Measurements from ENCODE around the gene LRRN3. TPM values are rescaled to one million over a fixed set of nuclear protein-coding genes. Genes with fewer than 3 reads are reported as not detected.
A peak's percentile ranks its signal among the peaks of the same experiment; 100 is the strongest.

Gene LRRN3
- total and polyA plus RNA-seq, 3 experiments from 2014 or later: 18.8 to 101 (median 91.4) TPM

DNA sequence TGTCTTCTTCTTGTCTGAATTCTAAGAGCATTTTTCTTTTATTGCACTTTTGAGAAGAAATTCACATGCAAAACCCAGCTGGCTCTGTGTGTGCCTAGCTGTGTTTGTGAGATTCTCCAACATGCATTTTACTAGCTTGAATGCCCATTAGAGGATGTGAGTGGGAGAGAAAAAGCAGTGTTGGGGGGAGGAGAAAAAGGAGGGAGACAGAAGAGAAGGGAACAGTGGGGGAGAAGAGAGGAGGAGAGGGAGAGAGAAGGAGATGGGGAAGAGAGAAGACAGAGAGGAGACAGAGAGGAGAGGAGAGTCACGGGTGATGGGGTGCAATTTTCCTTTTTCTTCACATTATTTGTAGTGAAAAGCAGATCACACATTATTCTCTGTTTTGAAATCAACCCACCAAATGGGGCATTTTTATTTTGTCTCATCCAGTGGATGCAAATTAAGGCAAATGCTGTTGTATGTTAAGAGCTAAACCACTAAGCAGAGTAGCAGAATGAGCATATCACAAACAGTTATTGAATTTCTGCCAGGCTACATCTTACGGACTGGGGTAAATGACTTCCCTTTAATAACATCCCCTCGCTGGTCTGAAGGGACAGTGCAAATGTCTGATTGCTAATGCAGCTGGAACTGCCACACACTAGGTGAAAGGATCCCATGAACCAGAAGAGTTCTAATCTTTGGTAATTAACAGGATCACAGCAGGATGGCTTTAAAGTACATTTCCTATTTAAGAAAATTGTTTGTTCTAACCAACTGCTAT, 849 bp downstream of the LRRN3 start:
- peak overlapping the region; percentile 54 to 92 (median 77) for H3K4me3 Mint-ChIP-seq
- ChIA-PET CTCF (interaction anchor here (1.6 kb wide), 1 partner anchor 8 kb away, joined by 5 read pairs; no protein-coding TSS in a partner anchor), POLR2A (interaction anchor here (0.6 to 1.1 kb wide), 4 partner anchors 17 to 488 kb away, joined by 3 to 5 read pairs (median 4); no protein-coding TSS in a partner anchor)
- H3K4me1 Mint-ChIP-seq: peaks cover 18 to 55% (median 43%) of the 10 kb centered on the region in 3 donors
- H3K4me1 ChIP-seq (ENCODE audit: insufficient read depth, low read length): peaks cover 22% of the 10 kb centered on the region
- H3K27ac ChIP-seq (ENCODE audit: low read depth, low read length): no peak overlapping the region
- no peaks in the 10 kb centered on the region for H3K27me3 ChIP-seq (ENCODE audit: insufficient read depth, low read length, poor library complexity, severe bottlenecking)
- no peaks in the 10 kb centered on the region for H3K9me3 Mint-ChIP-seq
- no peaks in the 10 kb centered on the region for H3K36me3 ChIP-seq (ENCODE audit: insufficient read depth, low read length)
- no peak for DNase-seq
- peaks cover 0 to 1% of the 10 kb centered on the region in 2 donors for H3K27me3 Mint-ChIP-seq
- H3K4me3 ChIP-seq (ENCODE audit: low read length): peak overlapping the region; percentile 16
- no peaks in the 10 kb centered on the region for H3K9me3 ChIP-seq (ENCODE audit: low read length)
- H3K36me3 Mint-ChIP-seq: peaks cover 0 to 33% (median 0%) of the 10 kb centered on the region in 3 donors
- H3K27ac Mint-ChIP-seq: peak overlapping the region in 6 of 8 donors; percentile 30 to 91 (median 68)

DNA sequence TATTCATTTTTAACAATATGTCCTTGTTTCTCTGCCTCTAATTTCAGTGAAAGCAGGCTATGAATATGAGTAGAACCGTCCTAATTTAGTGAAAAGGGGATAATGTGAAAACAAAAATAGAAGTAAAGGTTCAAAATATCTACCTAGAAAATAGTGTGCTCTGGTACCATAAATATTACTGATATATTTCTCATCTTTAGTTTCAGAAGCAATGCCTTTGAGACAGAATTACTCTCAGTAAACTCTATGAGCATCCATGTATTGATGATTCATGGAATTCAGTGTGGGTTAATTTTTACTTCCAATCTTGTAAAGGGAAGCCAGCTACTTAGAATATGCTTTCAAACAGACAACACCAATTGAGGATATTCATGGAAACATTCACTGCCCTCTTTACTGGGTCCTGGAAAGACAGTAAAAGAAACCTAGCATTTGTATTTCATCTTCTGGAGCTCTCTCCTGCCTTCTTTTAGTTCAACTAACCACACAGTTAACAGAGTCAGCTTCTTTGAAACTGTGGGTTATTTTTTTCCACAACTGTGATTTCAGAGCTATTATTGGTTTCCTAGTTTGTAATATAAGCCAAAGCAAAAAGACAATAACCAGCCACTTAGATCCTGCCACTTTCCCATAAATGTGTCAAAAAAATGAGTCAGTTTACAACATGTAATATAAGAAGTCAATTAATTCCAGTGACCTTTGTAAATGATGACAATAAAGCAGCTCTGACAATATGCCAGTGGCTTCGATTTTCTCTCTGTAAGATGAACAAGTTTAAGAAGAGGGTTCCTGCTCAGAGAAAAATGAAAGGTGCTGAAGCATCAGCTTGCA, 1.7 kb downstream of the LRRN3 start:
- no peak for DNase-seq
- peaks cover 26% of the 10 kb centered on the region for H3K4me1 ChIP-seq (ENCODE audit: insufficient read depth, low read length)
- Mint-ChIP-seq H3K36me3 (peaks cover 0 to 34% (median 0%) of the 10 kb centered on the region in 3 donors), H3K4me1 (peaks cover 18 to 56% (median 46%) of the 10 kb centered on the region in 3 donors), H3K27ac (peak overlapping the region in 4 of 8 donors; percentile 21 to 91 (median 58)), H3K4me3 (peak overlapping the region; percentile 27 to 92 (median 77)), H3K9me3 (no peaks in the 10 kb centered on the region), H3K27me3 (peaks cover 0 to 1% of the 10 kb centered on the region in 2 donors)
- H3K27me3 ChIP-seq (ENCODE audit: insufficient read depth, low read length, poor library complexity, severe bottlenecking): no peaks in the 10 kb centered on the region
- H3K27ac ChIP-seq (ENCODE audit: low read depth, low read length): no peak overlapping the region
- H3K4me3 ChIP-seq (ENCODE audit: low read length): peak overlapping the region; percentile 16
- no peaks in the 10 kb centered on the region for H3K36me3 ChIP-seq (ENCODE audit: insufficient read depth, low read length)
- ChIA-PET CTCF (interaction anchor here (1.6 kb wide), 1 partner anchor 9 kb away, joined by 5 read pairs; no protein-coding TSS in a partner anchor), POLR2A (interaction anchor here (0.6 to 0.8 kb wide), 3 partner anchors 9 to 16 kb away, joined by 3 to 4 read pairs (median 3); no protein-coding TSS in a partner anchor)
- H3K9me3 ChIP-seq (ENCODE audit: low read length): no peaks in the 10 kb centered on the region

DNA sequence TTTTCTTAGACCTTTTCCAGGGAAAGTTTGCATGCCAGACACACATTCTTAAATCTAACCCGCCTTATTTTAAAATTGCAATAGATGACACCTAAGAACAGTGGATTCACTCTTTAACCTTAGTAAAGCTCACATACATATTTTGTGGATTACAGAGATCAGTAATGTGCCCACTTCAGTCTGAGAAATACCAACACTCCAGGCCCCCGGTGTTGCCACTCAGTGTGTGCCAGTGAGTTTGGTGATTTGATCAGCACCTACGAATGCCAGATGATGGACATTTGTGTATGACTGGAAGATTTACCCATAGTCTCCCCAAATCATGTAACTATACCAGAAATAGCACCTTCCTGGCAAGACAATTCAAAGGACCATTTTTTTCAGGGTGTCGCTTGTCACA, 2.6 kb downstream of the LRRN3 start:
- peaks cover 18 to 60% (median 44%) of the 10 kb centered on the region in 3 donors for H3K4me1 Mint-ChIP-seq
- CTCF ChIA-PET: interaction anchor here (1.7 kb wide), 1 partner anchor 498 kb away, joined by 5 read pairs; no protein-coding TSS in a partner anchor
- H3K36me3 ChIP-seq (ENCODE audit: insufficient read depth, low read length): no peaks in the 10 kb centered on the region
- H3K9me3 ChIP-seq (ENCODE audit: low read length): no peaks in the 10 kb centered on the region
- H3K27me3 ChIP-seq (ENCODE audit: insufficient read depth, low read length, poor library complexity, severe bottlenecking): no peaks in the 10 kb centered on the region
- no peak overlapping the region for H3K27ac ChIP-seq (ENCODE audit: low read depth, low read length)
- H3K36me3 Mint-ChIP-seq: peaks cover 0 to 37% (median 0%) of the 10 kb centered on the region in 3 donors
- H3K4me3 ChIP-seq (ENCODE audit: low read length): peak overlapping the region; percentile 16
- H3K27ac Mint-ChIP-seq: peak overlapping the region in 4 of 8 donors; percentile 6 to 91 (median 53)
- POLR2A ChIA-PET: interaction anchor here (1.2 kb wide), 1 partner anchor 10 kb away, joined by 3 read pairs; no protein-coding TSS in a partner anchor
- no peaks in the 10 kb centered on the region for H3K27me3 Mint-ChIP-seq
- H3K9me3 Mint-ChIP-seq: no peaks in the 10 kb centered on the region
- peak overlapping the region; percentile 24 to 92 (median 74) for H3K4me3 Mint-ChIP-seq
- peaks cover 26% of the 10 kb centered on the region for H3K4me1 ChIP-seq (ENCODE audit: insufficient read depth, low read length)
- DNase-seq: no peak

DNA sequence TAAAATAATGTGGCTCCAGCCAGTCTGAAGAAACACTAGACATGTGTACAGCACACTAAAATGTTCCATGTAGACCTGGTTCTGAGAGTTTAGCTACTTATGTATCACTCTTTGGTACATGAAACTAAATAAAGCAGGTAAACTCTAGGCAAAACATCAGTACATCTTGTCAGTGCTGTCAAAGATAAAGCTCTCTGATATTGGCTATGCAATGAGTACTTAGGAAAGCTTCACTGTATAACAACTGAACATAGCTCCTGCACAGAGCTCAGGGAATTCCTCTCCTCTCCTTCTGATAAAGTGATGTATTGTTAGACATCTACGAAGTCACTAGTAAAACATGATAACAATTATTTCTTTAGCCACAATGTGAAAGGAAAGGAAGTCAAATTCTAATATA, 3.5 kb downstream of the LRRN3 start:
- peaks cover 20 to 65% (median 48%) of the 10 kb centered on the region in 3 donors for H3K4me1 Mint-ChIP-seq
- H3K36me3 Mint-ChIP-seq: peaks cover 0 to 42% (median 0%) of the 10 kb centered on the region in 3 donors
- no peaks in the 10 kb centered on the region for H3K27me3 Mint-ChIP-seq
- CTCF ChIA-PET: interaction anchor here (1.7 kb wide), 2 partner anchors 8 to 499 kb away, joined by 4 to 5 read pairs; no protein-coding TSS in a partner anchor
- H3K27ac ChIP-seq (ENCODE audit: low read depth, low read length): no peak overlapping the region
- no peaks in the 10 kb centered on the region for H3K9me3 Mint-ChIP-seq
- H3K9me3 ChIP-seq (ENCODE audit: low read length): no peaks in the 10 kb centered on the region
- peak overlapping the region in 5 of 7 donors; percentile 40 to 92 (median 85) for H3K4me3 Mint-ChIP-seq
- H3K27ac Mint-ChIP-seq: peak overlapping the region in 3 of 8 donors; percentile 2 to 80 (median 12)
- H3K4me1 ChIP-seq (ENCODE audit: insufficient read depth, low read length): peaks cover 26% of the 10 kb centered on the region
- no peaks in the 10 kb centered on the region for H3K27me3 ChIP-seq (ENCODE audit: insufficient read depth, low read length, poor library complexity, severe bottlenecking)
- POLR2A ChIA-PET: interaction anchor here (0.5 to 1.2 kb wide), 3 partner anchors 11 to 63 kb away, joined by 3 to 4 read pairs (median 3); no protein-coding TSS in a partner anchor
- DNase-seq: no peak
- no peaks in the 10 kb centered on the region for H3K36me3 ChIP-seq (ENCODE audit: insufficient read depth, low read length)
- peak overlapping the region; percentile 16 for H3K4me3 ChIP-seq (ENCODE audit: low read length)

DNA sequence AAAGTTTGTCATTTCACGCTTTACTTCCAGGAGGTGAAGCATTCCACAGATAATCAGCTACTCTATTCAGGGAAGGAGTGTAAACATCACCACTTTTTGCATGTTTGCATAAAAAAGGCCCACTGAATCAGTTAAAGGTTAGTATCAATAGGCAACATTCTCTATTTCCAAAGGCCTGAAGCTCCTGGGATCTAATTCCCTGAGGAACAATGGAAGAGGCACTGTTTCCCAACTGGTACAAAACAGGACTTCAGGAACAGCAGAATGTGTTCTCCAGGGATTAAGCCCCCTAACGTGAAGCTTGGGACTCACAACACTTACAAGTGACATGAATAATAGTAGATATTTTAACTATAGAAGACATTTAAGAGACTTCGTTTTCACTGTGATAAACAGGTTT, 6.1 kb downstream of the LRRN3 start:
- H3K36me3 Mint-ChIP-seq: peaks cover 0 to 45% (median 0%) of the 10 kb centered on the region in 3 donors
- H3K27me3 ChIP-seq (ENCODE audit: insufficient read depth, low read length, poor library complexity, severe bottlenecking): no peaks in the 10 kb centered on the region
- H3K4me3 ChIP-seq (ENCODE audit: low read length): no peak overlapping the region
- peak overlapping the region in 1 of 7 donors; percentile 46 for H3K4me3 Mint-ChIP-seq
- peaks cover 15% of the 10 kb centered on the region for H3K4me1 ChIP-seq (ENCODE audit: insufficient read depth, low read length)
- H3K27me3 Mint-ChIP-seq: no peaks in the 10 kb centered on the region
- H3K27ac Mint-ChIP-seq: peak overlapping the region in 1 of 8 donors; percentile 20
- no peaks in the 10 kb centered on the region for H3K9me3 ChIP-seq (ENCODE audit: low read length)
- no peaks in the 10 kb centered on the region for H3K36me3 ChIP-seq (ENCODE audit: insufficient read depth, low read length)
- H3K9me3 Mint-ChIP-seq: no peaks in the 10 kb centered on the region
- POLR2A ChIA-PET: no interaction called here
- no peak overlapping the region for H3K27ac ChIP-seq (ENCODE audit: low read depth, low read length)
- DNase-seq: no peak
- peaks cover 16 to 50% (median 49%) of the 10 kb centered on the region in 3 donors for H3K4me1 Mint-ChIP-seq
- CTCF ChIA-PET: interaction anchor here (1.1 to 1.8 kb wide), 2 partner anchors 10 to 13 kb away, joined by 4 read pairs; no protein-coding TSS in a partner anchor

DNA sequence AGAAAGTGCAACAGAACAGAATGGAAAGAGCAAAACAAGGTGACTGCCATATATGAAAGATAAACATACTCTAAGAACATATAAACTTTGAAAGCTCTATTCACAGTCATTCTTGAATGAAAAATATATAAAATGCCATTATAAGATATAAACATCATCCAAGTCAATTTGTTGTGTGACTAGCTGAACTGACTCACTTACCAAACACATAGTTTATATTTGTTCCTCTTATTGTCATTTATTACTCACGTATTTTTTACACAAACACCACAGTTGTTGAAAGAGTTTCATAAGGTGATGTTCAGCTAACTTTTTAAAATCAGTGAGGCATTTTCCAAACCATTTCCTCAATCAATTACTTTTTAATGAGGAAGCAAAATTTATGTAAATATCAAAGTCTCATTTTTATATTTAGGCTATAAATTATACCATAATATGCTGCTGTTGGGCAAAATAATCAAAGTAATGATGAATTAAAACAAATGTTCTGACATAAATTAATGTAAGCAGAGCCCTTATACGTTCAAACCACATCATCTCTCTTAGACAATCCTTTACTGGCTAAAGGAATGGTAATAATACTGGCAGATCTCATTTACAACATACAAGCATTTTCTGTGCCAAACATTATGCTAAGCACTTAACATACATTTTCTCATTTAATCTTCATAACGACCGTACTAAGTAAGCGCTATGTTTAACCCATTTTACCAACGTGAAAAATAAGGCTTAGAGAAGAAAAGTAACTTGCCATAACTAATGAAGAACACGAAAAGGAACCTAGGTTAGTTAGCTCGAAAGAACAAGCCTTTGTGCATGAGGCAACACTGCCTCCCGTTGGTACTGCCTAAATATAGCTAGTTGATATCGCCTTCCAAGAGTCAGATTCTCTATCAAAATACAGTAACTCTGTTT, 7.3 kb downstream of the LRRN3 start:
- DNase-seq: peak; percentile 11 to 68 (median 34)
- POLR2A ChIA-PET: interaction anchor here (0.7 kb wide), 1 partner anchor 15 kb away, joined by 4 read pairs; no protein-coding TSS in a partner anchor
- H3K9me3 ChIP-seq (ENCODE audit: low read length): no peaks in the 10 kb centered on the region
- no peaks in the 10 kb centered on the region for H3K9me3 Mint-ChIP-seq
- no peak overlapping the region for H3K27ac ChIP-seq (ENCODE audit: low read depth, low read length)
- peaks cover 0 to 42% (median 0%) of the 10 kb centered on the region in 3 donors for H3K36me3 Mint-ChIP-seq
- peak overlapping the region in 2 of 8 donors; percentile 20 to 66 for H3K27ac Mint-ChIP-seq
- H3K4me3 ChIP-seq (ENCODE audit: low read length): no peak overlapping the region
- H3K4me3 Mint-ChIP-seq: peak overlapping the region in 1 of 7 donors; percentile 61
- peaks cover 13 to 53% (median 39%) of the 10 kb centered on the region in 3 donors for H3K4me1 Mint-ChIP-seq
- CTCF ChIA-PET: interaction anchor here (0.8 to 1.8 kb wide), 15 partner anchors 11 to 1106 kb away, joined by 3 to 9 read pairs (median 4); no protein-coding TSS in a partner anchor
- peaks cover 15% of the 10 kb centered on the region for H3K4me1 ChIP-seq (ENCODE audit: insufficient read depth, low read length)
- no peaks in the 10 kb centered on the region for H3K27me3 Mint-ChIP-seq
- H3K27me3 ChIP-seq (ENCODE audit: insufficient read depth, low read length, poor library complexity, severe bottlenecking): no peaks in the 10 kb centered on the region
- no peaks in the 10 kb centered on the region for H3K36me3 ChIP-seq (ENCODE audit: insufficient read depth, low read length)
